Urinary bladder (tissue), 4 donors: ENCODE measurements around the gene SDK2. TPM values are rescaled to one million over a fixed set of nuclear protein-coding genes. Genes with fewer than 3 reads are reported as not detected.

Experiments used
- DNase-seq: peaks from one replicate; pipeline ENCODE4 v3.0.0-alpha.2; 2015; ENCODE audit errors: extremely low spot score
- H3K27ac ChIP-seq: one replicate; pipeline ENCODE4 v1.5.1; 2013; ENCODE audit warnings: low read depth, mild to moderate bottlenecking, moderate library complexity
- H3K36me3 ChIP-seq: one replicate; pipeline ENCODE4 v1.6.1; 2013; ENCODE audit warnings: mild to moderate bottlenecking, moderate library complexity; ENCODE audit not compliant: insufficient read depth
- H3K4me1 ChIP-seq: one replicate; pipeline ENCODE4 v1.6.1; 2013; ENCODE audit warnings: mild to moderate bottlenecking, moderate library complexity; ENCODE audit not compliant: insufficient read depth
- H3K4me3 ChIP-seq: one replicate; pipeline ENCODE4 v1.5.1; 2013; ENCODE audit warnings: low read depth, low read length
- WGBS: extraction: QIAGEN DNeasy Blood & Tissue Kit; methylation state at CpG from one replicate; pipeline ENCODE4 v1.1.7; 2013; 5-methylcytosine and 5-hydroxymethylcytosine counted together
- polyA plus RNA-seq: library from polyadenylated mRNA; stranded (reverse); fragments of 200-250 nt; gene quantifications from one replicate; pipeline ENCODE4 v1.2.3, GENCODE V29; 2013
- total RNA-seq: library from RNA; depleted of rRNA; stranded (reverse); fragments of >200 nt; gene quantifications from one replicate; pipeline ENCODE4 v1.2.3, GENCODE V29; 2014
- donor health status: healthy with polysubstance abuse.
- donor health status: healthy.

Gene SDK2
- total and polyA plus RNA-seq, 2 donors, result 0.61 to 5.0 TPM

- 79% methylated on average over 6 of the region's 6 CpGs for WGBS
- no peak for DNase-seq
- Histone ChIP-seq H3K36me3 (no peaks in the 10 kb centered on the region), H3K4me3 (no peak overlapping the region), H3K4me1 (no peaks in the 10 kb centered on the region), H3K27ac (no peak overlapping the region)
Measured at GRCh38 chr17:73576556-73577098, 67.6 kb downstream of the SDK2 start.

- 63% methylated on average over 15 of the region's 15 CpGs for WGBS
- no peak overlapping the region for H3K27ac ChIP-seq
- no peak overlapping the region for H3K4me3 ChIP-seq
- no peak for DNase-seq
- H3K4me1 ChIP-seq, result no peaks in the 10 kb centered on the region
- no peaks in the 10 kb centered on the region for H3K36me3 ChIP-seq
Measured at GRCh38 chr17:73575470-73576221, 68.6 kb downstream of the SDK2 start.

- no peak for DNase-seq
- no peak overlapping the region for H3K4me3 ChIP-seq
- H3K36me3 ChIP-seq, result no peaks in the 10 kb centered on the region
- no peak overlapping the region for H3K27ac ChIP-seq
- H3K4me1 ChIP-seq, result no peaks in the 10 kb centered on the region
- WGBS, result 78% methylated on average over 26 of the region's 26 CpGs
Measured at GRCh38 chr17:73571511-73572130, 72.6 kb downstream of the SDK2 start.

- no peak overlapping the region for H3K27ac ChIP-seq
- H3K36me3 ChIP-seq, result no peaks in the 10 kb centered on the region
- no peaks in the 10 kb centered on the region for H3K4me1 ChIP-seq
- no peak overlapping the region for H3K4me3 ChIP-seq
- WGBS, result 71% methylated on average over 18 of the region's 18 CpGs
- DNase-seq, result no peak
Measured at GRCh38 chr17:73569762-73570319, 74.4 kb downstream of the SDK2 start.

GRCh38 chr17:73568934-73569333 lies 75.3 kb downstream of the SDK2 start:
- no peak overlapping the region for H3K4me3 ChIP-seq
- H3K36me3 ChIP-seq, result no peaks in the 10 kb centered on the region
- no peaks in the 10 kb centered on the region for H3K4me1 ChIP-seq
- H3K27ac ChIP-seq, result no peak overlapping the region
- no peak for DNase-seq
- WGBS, result 96% methylated on average over 3 of the region's 3 CpGs

GRCh38 chr17:73566905-73567782 lies 77.1 kb downstream of the SDK2 start:
- Histone ChIP-seq H3K4me1 (no peaks in the 10 kb centered on the region), H3K27ac (no peak overlapping the region), H3K4me3 (no peak overlapping the region), H3K36me3 (no peaks in the 10 kb centered on the region)
- 76% methylated on average over 11 of the region's 11 CpGs for WGBS
- DNase-seq, result no peak

GRCh38 chr17:73564843-73565242 lies 79.4 kb downstream of the SDK2 start:
- 36% methylated on average over 2 of the region's 2 CpGs for WGBS
- H3K4me1 ChIP-seq, result no peaks in the 10 kb centered on the region
- H3K4me3 ChIP-seq, result no peak overlapping the region
- no peak for DNase-seq
- H3K36me3 ChIP-seq, result no peaks in the 10 kb centered on the region
- H3K27ac ChIP-seq, result no peak overlapping the region

- no peaks in the 10 kb centered on the region for H3K36me3 ChIP-seq
- WGBS, result 72% methylated on average over 9 of the region's 9 CpGs
- no peaks in the 10 kb centered on the region for H3K4me1 ChIP-seq
- DNase-seq, result no peak
- H3K27ac ChIP-seq, result no peak overlapping the region
- H3K4me3 ChIP-seq, result no peak overlapping the region
Measured at GRCh38 chr17:73562896-73563295, 81.3 kb downstream of the SDK2 start.

- DNase-seq, result no peak
- Histone ChIP-seq H3K4me3 (no peak overlapping the region), H3K27ac (no peak overlapping the region), H3K4me1 (no peaks in the 10 kb centered on the region), H3K36me3 (no peaks in the 10 kb centered on the region)
- WGBS, result 86% methylated on average over 9 of the region's 9 CpGs
Measured at GRCh38 chr17:73561111-73561510, 83.1 kb downstream of the SDK2 start.

GRCh38 chr17:73560661-73561060 lies 83.6 kb downstream of the SDK2 start:
- WGBS, result 61% methylated on average over 6 of the region's 6 CpGs
- Histone ChIP-seq H3K36me3 (no peaks in the 10 kb centered on the region), H3K4me1 (no peaks in the 10 kb centered on the region), H3K4me3 (no peak overlapping the region), H3K27ac (no peak overlapping the region)
- DNase-seq, result no peak

GRCh38 chr17:73559532-73559931 lies 84.7 kb downstream of the SDK2 start:
- H3K4me3 ChIP-seq, result no peak overlapping the region
- no peak for DNase-seq
- no peaks in the 10 kb centered on the region for H3K36me3 ChIP-seq
- no peaks in the 10 kb centered on the region for H3K4me1 ChIP-seq
- 86% methylated on average over 6 of the region's 6 CpGs for WGBS
- no peak overlapping the region for H3K27ac ChIP-seq

- DNase-seq, result no peak
- Histone ChIP-seq H3K4me3 (no peak overlapping the region), H3K4me1 (no peaks in the 10 kb centered on the region), H3K36me3 (no peaks in the 10 kb centered on the region), H3K27ac (no peak overlapping the region)
- WGBS, result 77% methylated on average over 13 of the region's 13 CpGs
Measured at GRCh38 chr17:73555199-73555960, 88.9 kb downstream of the SDK2 start.

GRCh38 chr17:73554498-73554897 lies 89.7 kb downstream of the SDK2 start:
- Histone ChIP-seq H3K4me1 (no peaks in the 10 kb centered on the region), H3K4me3 (no peak overlapping the region), H3K36me3 (no peaks in the 10 kb centered on the region), H3K27ac (no peak overlapping the region)
- DNase-seq, result no peak
